Keratinocyte (primary cell): ENCODE data around the gene SYNC. TPM values are rescaled to one million over a fixed set of nuclear protein-coding genes. Genes with fewer than 3 reads are reported as not detected.

ENCODE experiments used
- DNase-seq: peaks from one replicate; pipeline ENCODE4 v3.0.0-alpha.2; 2011; ENCODE audit warnings: low read depth, missing footprints, low spot score
- FAIRE-seq: peaks from 2 replicates; lab custom pipeline; 2011; peaks lifted over from hg19 to GRCh38; lab: Jason Lieb, UNC
- H2AFZ ChIP-seq: 2 replicates; pipeline ENCODE4 v1.6.0; 2012; ENCODE audit warnings: low read length, control low read depth, inconsistent platforms; ENCODE audit not compliant: control insufficient read depth
- H3K27ac ChIP-seq: 2 replicates; pipeline ENCODE4 v1.5.1; 2011; ENCODE audit warnings: low read length; ENCODE audit not compliant: control insufficient read depth, insufficient read depth
- H3K27me3 ChIP-seq: 3 replicates; pipeline ENCODE4 v1.6.0; 2011; ENCODE audit warnings: low read length; ENCODE audit not compliant: control insufficient read depth, insufficient read depth; ENCODE audit errors: extremely low read depth
- H3K36me3 ChIP-seq, 2 experiments: 2 replicates in 1 of 2; 3 replicates in 1 of 2; pipeline ENCODE4 v1.5.1; 2011; ENCODE audit warnings: low read length in 2 of 2, mild to moderate bottlenecking in 1 of 2; ENCODE audit not compliant: control insufficient read depth in 2 of 2, insufficient read depth in 2 of 2; ENCODE audit errors: extremely low read depth in 1 of 2
- H3K4me1 ChIP-seq: 3 replicates; pipeline ENCODE4 v1.5.1; 2011; ENCODE audit warnings: low read length; ENCODE audit not compliant: control insufficient read depth, insufficient read depth; ENCODE audit errors: extremely low read depth
- H3K4me2 ChIP-seq: 3 replicates; pipeline ENCODE4 v1.6.0; 2011; ENCODE audit warnings: low read depth, low read length; ENCODE audit not compliant: control insufficient read depth, insufficient read depth; ENCODE audit errors: extremely low read depth
- H3K4me3 ChIP-seq, 3 experiments: fragments of 200-600 bp in 1 of 3; sonication (generic) in 1 of 3; 2 replicates in 2 of 3; 3 replicates in 1 of 3; pipeline ENCODE4 v1.5.1; 2011 to 2016; ENCODE audit warnings: low read length in 3 of 3, mild to moderate bottlenecking in 3 of 3, control low read depth in 2 of 3, inconsistent platforms in 1 of 3, low read depth in 1 of 3, mixed read lengths in 1 of 3, mixed run types in 1 of 3, moderate library complexity in 1 of 3; ENCODE audit not compliant: control insufficient read depth in 2 of 3, insufficient read depth in 2 of 3; ENCODE audit errors: extremely low read depth in 1 of 3
- H3K79me2 ChIP-seq: 2 replicates; pipeline ENCODE4 v1.6.0; 2012; ENCODE audit warnings: low read length; ENCODE audit not compliant: control insufficient read depth, insufficient read depth
- H3K9ac ChIP-seq: 3 replicates; pipeline ENCODE4 v1.6.0; 2011; ENCODE audit warnings: low read length; ENCODE audit not compliant: control insufficient read depth, insufficient read depth; ENCODE audit errors: extremely low read depth
- H3K9me1 ChIP-seq: 3 replicates; pipeline ENCODE4 v1.6.0; 2011; ENCODE audit warnings: low read length; ENCODE audit not compliant: control insufficient read depth, insufficient read depth; ENCODE audit errors: extremely low read depth
- H3K9me3 ChIP-seq: 2 replicates; pipeline ENCODE4 v1.5.1; 2012; ENCODE audit warnings: low read depth, low read length; ENCODE audit not compliant: control insufficient read depth
- H4K20me1 ChIP-seq: 3 replicates; pipeline ENCODE4 v1.6.0; 2011; ENCODE audit warnings: low read length; ENCODE audit not compliant: control insufficient read depth, insufficient read depth; ENCODE audit errors: extremely low read depth
- CTCF ChIP-seq, 3 experiments: IDR thresholded peaks in 1 of 3; conservative IDR thresholded peaks in 1 of 3; optimal IDR thresholded peaks in 1 of 3; 2 replicates in 2 of 3; 3 replicates in 1 of 3; pipeline versions ENCODE3 to v1.5.1; 2011; ENCODE audit warnings: low read length in 3 of 3, mild to moderate bottlenecking in 3 of 3, moderate library complexity in 2 of 3, control low read depth in 1 of 3, inconsistent platforms in 1 of 3; ENCODE audit not compliant: insufficient read depth in 2 of 3; ENCODE audit errors: extremely low read depth in 1 of 3
- EZH2 ChIP-seq: IDR thresholded peaks from one replicate; pipeline ENCODE4 v1.6.1; 2012; ENCODE audit warnings: inconsistent platforms, mild to moderate bottlenecking, low read length, moderate library complexity
- dilution Hi-C: fragments of 300-500 bp; cut with MboI; formaldehyde crosslinking; loops from one replicate; pipeline ENCODE4 v1.7.0; 2020; ENCODE audit warnings: low sequenced_read_pairs; ENCODE audit not compliant: extremely low pct_ligation_motif_present
- polyA plus RNA-seq, 5 experiments: library from polyadenylated mRNA; depleted of rRNA in 3 of 5; stranded (reverse) in 3 of 5; stranded (forward) in 1 of 5; unstranded in 1 of 5; fragments of >200 nt; gene quantifications; 1 replicate in 1 of 5; 2 replicates in 3 of 5; 3 replicates in 1 of 5; pipeline versions ENCODE4 v1.2.1 to v1.2.3, GENCODE V29; 2011 to 2012; ENCODE audit warnings: missing spikeins in 2 of 5, low read depth in 1 of 5, low replicate concordance in 1 of 5

Gene SYNC
- polyA plus RNA-seq, 1 donor (not counting 4 experiments of a cell fraction or from before 2014, with no cell fraction given) = 11.2 TPM

GRCh38 chr1:32736812-32737791 is 34.5 kb upstream of the SYNC start:
- DNase-seq (no peak), FAIRE-seq (peak; percentile 64)
- no peak for TF ChIP-seq EZH2
- TF ChIP-seq CTCF (optimal IDR thresholded peaks at IDR 0.05 in 1 of 3, IDR thresholded peaks at IDR 0.05 in 1 of 3, conservative IDR thresholded peaks at IDR 0.05 in 1 of 3; ENCODE audit: extremely low read depth in 1 of 3, insufficient read depth in 2 of 3, low read length in 3 of 3) = no peak
- peaks cover 4% of the 10 kb centered on the region for H3K79me2 ChIP-seq
- H3K9me1 ChIP-seq = no peaks in the 10 kb centered on the region
- no peak overlapping the region for H3K9ac ChIP-seq
- H3K27ac ChIP-seq = no peak overlapping the region
- H3K4me3 ChIP-seq = no peak overlapping the region
- no peaks in the 10 kb centered on the region for H3K27me3 ChIP-seq
- no peaks in the 10 kb centered on the region for H3K36me3 ChIP-seq
- peak overlapping the region; percentile 90 for H2AFZ ChIP-seq
- dilution Hi-C loops = no loop called here
- H3K4me1 ChIP-seq = peaks cover 13% of the 10 kb centered on the region
- no peaks in the 10 kb centered on the region for H3K9me3 ChIP-seq
- no peaks in the 10 kb centered on the region for H4K20me1 ChIP-seq
- no peak overlapping the region for H3K4me2 ChIP-seq

GRCh38 chr1:32733582-32734321 is 31.2 kb upstream of the SYNC start:
- Histone ChIP-seq H3K9me3 (no peaks in the 10 kb centered on the region), H3K9ac (no peak overlapping the region), H3K27ac (no peak overlapping the region), H3K9me1 (no peaks in the 10 kb centered on the region), H3K36me3 (no peaks in the 10 kb centered on the region), H3K27me3 (no peaks in the 10 kb centered on the region), H3K4me3 (no peak overlapping the region), H2AFZ (no peak overlapping the region), H3K4me1 (peaks cover 28% of the 10 kb centered on the region), H4K20me1 (no peaks in the 10 kb centered on the region), H3K79me2 (no peaks in the 10 kb centered on the region), H3K4me2 (no peak overlapping the region)
- TF ChIP-seq EZH2 (no peak), CTCF (optimal IDR thresholded peaks at IDR 0.05 in 1 of 3, IDR thresholded peaks at IDR 0.05 in 1 of 3, conservative IDR thresholded peaks at IDR 0.05 in 1 of 3; ENCODE audit: extremely low read depth in 1 of 3, insufficient read depth in 2 of 3, low read length in 3 of 3) (no peak)
- dilution Hi-C loops = no loop called here
- no peak for FAIRE-seq
- DNase-seq = no peak
